ENCODE data around the gene LIN37. TPM values are rescaled to one million over a fixed set of nuclear protein-coding genes. Genes with fewer than 3 reads are reported as not detected.

Gene LIN37
- total and polyA plus RNA-seq, 2 experiments from 2014 or later, result 4.3 to 6.8 TPM

DNA sequence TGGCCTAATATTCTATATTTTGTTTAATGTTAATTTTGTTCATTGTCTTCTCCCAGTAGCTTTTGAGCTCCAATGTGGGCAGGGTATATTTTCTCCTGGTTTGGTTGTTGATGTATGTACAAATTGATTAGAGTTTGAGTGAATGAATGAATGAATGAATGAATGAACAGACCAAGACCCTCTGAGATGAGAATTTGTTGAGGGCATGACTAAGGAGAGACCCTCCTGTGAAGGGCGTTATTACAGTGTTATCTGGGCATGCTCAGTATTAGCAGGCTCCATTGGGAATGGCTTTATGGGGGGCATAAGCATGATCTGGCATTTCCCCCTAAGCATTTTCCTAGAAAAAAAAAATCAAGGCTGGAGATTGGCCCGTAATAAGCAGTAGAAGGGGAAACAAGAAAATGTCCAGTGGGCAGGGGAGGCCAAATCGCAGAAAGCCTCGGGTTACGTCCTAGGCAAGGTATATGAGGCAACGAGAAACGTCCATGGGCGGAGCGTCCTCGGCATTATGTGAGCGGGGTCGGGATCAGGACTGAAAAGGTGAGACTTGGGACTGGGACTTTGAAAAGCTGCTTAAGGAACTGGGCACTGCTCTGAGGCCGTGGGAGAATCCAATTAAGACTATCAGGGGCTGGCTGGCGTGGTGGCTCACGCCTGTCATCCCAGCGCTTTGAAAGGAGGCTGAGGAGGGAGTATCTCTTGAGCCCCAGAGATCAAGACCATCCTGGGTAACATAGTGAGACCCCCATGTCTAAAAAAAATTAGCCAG lies 26.1 kb downstream of the LIN37 start (continued):
- TF ChIP-seq, protein P1, sequence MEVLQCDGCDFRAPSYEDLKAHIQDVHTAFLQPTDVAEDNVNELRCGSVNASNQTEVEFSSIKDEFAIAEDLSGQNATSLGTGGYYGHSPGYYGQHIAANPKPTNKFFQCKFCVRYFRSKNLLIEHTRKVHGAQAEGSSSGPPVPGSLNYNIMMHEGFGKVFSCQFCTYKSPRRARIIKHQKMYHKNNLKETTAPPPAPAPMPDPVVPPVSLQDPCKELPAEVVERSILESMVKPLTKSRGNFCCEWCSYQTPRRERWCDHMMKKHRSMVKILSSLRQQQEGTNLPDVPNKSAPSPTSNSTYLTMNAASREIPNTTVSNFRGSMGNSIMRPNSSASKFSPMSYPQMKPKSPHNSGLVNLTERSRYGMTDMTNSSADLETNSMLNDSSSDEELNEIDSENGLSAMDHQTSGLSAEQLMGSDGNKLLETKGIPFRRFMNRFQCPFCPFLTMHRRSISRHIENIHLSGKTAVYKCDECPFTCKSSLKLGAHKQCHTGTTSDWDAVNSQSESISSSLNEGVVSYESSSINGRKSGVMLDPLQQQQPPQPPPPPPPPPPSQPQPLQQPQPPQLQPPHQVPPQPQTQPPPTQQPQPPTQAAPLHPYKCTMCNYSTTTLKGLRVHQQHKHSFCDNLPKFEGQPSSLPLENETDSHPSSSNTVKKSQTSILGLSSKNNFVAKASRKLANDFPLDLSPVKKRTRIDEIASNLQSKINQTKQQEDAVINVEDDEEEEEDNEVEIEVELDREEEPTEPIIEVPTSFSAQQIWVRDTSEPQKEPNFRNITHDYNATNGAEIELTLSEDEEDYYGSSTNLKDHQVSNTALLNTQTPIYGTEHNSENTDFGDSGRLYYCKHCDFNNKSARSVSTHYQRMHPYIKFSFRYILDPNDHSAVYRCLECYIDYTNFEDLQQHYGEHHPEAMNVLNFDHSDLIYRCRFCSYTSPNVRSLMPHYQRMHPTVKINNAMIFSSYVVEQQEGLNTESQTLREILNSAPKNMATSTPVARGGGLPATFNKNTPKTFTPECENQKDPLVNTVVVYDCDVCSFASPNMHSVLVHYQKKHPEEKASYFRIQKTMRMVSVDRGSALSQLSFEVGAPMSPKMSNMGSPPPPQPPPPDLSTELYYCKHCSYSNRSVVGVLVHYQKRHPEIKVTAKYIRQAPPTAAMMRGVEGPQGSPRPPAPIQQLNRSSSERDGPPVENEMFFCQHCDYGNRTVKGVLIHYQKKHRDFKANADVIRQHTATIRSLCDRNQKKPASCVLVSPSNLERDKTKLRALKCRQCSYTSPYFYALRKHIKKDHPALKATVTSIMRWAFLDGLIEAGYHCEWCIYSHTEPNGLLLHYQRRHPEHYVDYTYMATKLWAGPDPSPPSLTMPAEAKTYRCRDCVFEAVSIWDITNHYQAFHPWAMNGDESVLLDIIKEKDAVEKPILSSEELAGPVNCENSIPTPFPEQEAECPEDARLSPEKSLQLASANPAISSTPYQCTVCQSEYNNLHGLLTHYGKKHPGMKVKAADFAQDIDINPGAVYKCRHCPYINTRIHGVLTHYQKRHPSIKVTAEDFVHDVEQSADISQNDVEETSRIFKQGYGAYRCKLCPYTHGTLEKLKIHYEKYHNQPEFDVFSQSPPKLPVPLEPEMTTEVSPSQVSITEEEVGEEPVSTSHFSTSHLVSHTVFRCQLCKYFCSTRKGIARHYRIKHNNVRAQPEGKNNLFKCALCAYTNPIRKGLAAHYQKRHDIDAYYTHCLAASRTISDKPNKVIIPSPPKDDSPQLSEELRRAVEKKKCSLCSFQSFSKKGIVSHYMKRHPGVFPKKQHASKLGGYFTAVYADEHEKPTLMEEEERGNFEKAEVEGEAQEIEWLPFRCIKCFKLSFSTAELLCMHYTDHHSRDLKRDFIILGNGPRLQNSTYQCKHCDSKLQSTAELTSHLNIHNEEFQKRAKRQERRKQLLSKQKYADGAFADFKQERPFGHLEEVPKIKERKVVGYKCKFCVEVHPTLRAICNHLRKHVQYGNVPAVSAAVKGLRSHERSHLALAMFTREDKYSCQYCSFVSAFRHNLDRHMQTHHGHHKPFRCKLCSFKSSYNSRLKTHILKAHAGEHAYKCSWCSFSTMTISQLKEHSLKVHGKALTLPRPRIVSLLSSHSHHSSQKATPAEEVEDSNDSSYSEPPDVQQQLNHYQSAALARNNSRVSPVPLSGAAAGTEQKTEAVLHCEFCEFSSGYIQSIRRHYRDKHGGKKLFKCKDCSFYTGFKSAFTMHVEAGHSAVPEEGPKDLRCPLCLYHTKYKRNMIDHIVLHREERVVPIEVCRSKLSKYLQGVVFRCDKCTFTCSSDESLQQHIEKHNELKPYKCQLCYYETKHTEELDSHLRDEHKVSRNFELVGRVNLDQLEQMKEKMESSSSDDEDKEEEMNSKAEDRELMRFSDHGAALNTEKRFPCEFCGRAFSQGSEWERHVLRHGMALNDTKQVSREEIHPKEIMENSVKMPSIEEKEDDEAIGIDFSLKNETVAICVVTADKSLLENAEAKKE (CRISPR knock-in tag; IDR thresholded peaks at IDR 0.05), result no peak
- TF ChIP-seq CREB1 (CRISPR knock-in tag; IDR thresholded peaks at IDR 0.05; ENCODE audit: low read depth), result no peak
- TF ChIP-seq STAT1 (IDR thresholded peaks at IDR 0.05; ENCODE audit: unreplicated experiment), result no peak
- no peak for TF ChIP-seq ZNF114 (CRISPR knock-in tag; IDR thresholded peaks at IDR 0.05)
- no peak for TF ChIP-seq NANOG (IDR thresholded peaks at IDR 0.05; ENCODE audit: borderline replicate concordance)
- TF ChIP-seq EZH2 (IDR thresholded peaks at IDR 0.05; ENCODE audit: low read depth, unreplicated experiment), result no peak
- no peak for TF ChIP-seq POLR2AphosphoS5 (IDR thresholded peaks at IDR 0.05; ENCODE audit: low read depth)

DNA sequence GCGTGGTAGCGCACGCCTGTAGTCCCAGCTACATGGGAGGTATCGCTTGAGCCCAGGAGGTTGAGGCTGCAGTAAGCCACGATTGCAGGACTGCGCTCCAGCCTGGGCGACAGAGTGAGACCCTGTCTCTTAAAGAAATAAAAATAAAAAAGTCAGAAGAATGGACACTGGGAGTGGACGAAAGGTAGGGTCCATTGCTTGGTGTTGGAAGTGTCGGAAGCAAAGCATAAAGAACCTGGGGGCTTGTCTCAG lies 26.6 kb downstream of the LIN37 start:
- Mint-ChIP-seq H3K27me3 (ENCODE audit: insufficient read depth, low read depth, poor library complexity) (peaks cover 21% of the 10 kb centered on the region), H3K4me1 (peaks cover 32% of the 10 kb centered on the region), H3K27ac (no peak overlapping the region), H3K36me3 (ENCODE audit: low read depth) (no peaks in the 10 kb centered on the region; the same call in 2 of the 3 replicates), H3K4me3 (peak overlapping the region; percentile 76), H3K9me3 (no peaks in the 10 kb centered on the region; the same call in 2 of the 3 replicates)
- Histone ChIP-seq H3F3A (replicated peaks; ENCODE audit: low read depth) (peaks cover 7% of the 10 kb centered on the region; the same call in 1 of the 2 replicates), H3K36me3 (ENCODE audit: insufficient read depth) (no peaks in the 10 kb centered on the region), H3K79me2 (replicated peaks; ENCODE audit: insufficient read depth) (no peaks in the 10 kb centered on the region), H3K27ac (ENCODE audit: low read depth) (no peak overlapping the region), H2AFZ (no peak overlapping the region), H3K4me3 (peak overlapping the region; percentile 65; the same call in 1 of the 2 replicates), H3K4me2 (peak overlapping the region; percentile 62), H3K27me3 (ENCODE audit: insufficient read depth) (peaks cover 16% of the 10 kb centered on the region), H3K4me1 (ENCODE audit: insufficient read depth) (peaks cover 22% of the 10 kb centered on the region), H3K9me2 (ENCODE audit: insufficient read depth) (no peaks in the 10 kb centered on the region), H4K20me1 (replicated peaks; ENCODE audit: insufficient read depth) (no peaks in the 10 kb centered on the region; the same call in 1 of the 2 replicates)
- ATAC-seq (no peak), DNase-seq (ENCODE audit: low spot score) (no peak)
- TF ChIP-seq, protein P2, sequence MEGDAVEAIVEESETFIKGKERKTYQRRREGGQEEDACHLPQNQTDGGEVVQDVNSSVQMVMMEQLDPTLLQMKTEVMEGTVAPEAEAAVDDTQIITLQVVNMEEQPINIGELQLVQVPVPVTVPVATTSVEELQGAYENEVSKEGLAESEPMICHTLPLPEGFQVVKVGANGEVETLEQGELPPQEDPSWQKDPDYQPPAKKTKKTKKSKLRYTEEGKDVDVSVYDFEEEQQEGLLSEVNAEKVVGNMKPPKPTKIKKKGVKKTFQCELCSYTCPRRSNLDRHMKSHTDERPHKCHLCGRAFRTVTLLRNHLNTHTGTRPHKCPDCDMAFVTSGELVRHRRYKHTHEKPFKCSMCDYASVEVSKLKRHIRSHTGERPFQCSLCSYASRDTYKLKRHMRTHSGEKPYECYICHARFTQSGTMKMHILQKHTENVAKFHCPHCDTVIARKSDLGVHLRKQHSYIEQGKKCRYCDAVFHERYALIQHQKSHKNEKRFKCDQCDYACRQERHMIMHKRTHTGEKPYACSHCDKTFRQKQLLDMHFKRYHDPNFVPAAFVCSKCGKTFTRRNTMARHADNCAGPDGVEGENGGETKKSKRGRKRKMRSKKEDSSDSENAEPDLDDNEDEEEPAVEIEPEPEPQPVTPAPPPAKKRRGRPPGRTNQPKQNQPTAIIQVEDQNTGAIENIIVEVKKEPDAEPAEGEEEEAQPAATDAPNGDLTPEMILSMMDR (conservative IDR thresholded peaks at IDR 0.05; ENCODE audit: low read depth in 2 of 2), result no peak

Data from GM23338 (cell line).